Activated CD8-positive, alpha-beta memory T cell treated with anti-CD3 and anti-CD28 coated beads, Interleukin-2, amount 50 U/mL, for 24 hours (primary cell): Measurements from ENCODE around the gene AP4E1.
"Not testable (repeated sequence)": the region's sequence is repeated elsewhere in the genome, so short reads cannot be mapped to it uniquely, and the experiment has no call there.

Experiments
- DNase-seq: peaks from one replicate; pipeline ENCODE4 v3.0.0-alpha.2; 2020; ENCODE audit errors: extremely low read depth

Gene AP4E1

GRCh38 chr15:51023499-51023898 is 115.0 kb downstream of the AP4E1 start:
- DNase-seq, result no peak

- DNase-seq, result no peak
Observed at GRCh38 chr15:51024735-51025453, 116.4 kb downstream of the AP4E1 start.

GRCh38 chr15:51025454-51025846 is 117.0 kb downstream of the AP4E1 start:
- no peak for DNase-seq

- no peak for DNase-seq
Observed at GRCh38 chr15:51030649-51031316, 122.3 kb downstream of the AP4E1 start.

- DNase-seq, result not testable (repeated sequence)
Observed at GRCh38 chr15:51037474-51037873, 129.0 kb downstream of the AP4E1 start.

GRCh38 chr15:51038162-51038973 is 129.9 kb downstream of the AP4E1 start:
- DNase-seq, result no peak

- no peak for DNase-seq
Observed at GRCh38 chr15:51038974-51039319, 130.5 kb downstream of the AP4E1 start.

- DNase-seq, result no peak
Observed at GRCh38 chr15:51044037-51044727, 135.7 kb downstream of the AP4E1 start.

GRCh38 chr15:51046016-51046415 is 137.5 kb downstream of the AP4E1 start:
- no peak for DNase-seq

GRCh38 chr15:51046799-51047449 is 138.4 kb downstream of the AP4E1 start:
- DNase-seq, result no peak

GRCh38 chr15:51048308-51048707 is 139.8 kb downstream of the AP4E1 start:
- DNase-seq, result no peak

- DNase-seq, result no peak
Observed at GRCh38 chr15:51049081-51049480, 140.6 kb downstream of the AP4E1 start.

GRCh38 chr15:51051776-51052175 is 143.3 kb downstream of the AP4E1 start:
- DNase-seq, result no peak

- no peak for DNase-seq
Observed at GRCh38 chr15:51053571-51053970, 145.1 kb downstream of the AP4E1 start.

- DNase-seq, result no peak
Observed at GRCh38 chr15:51054535-51054934, 146.1 kb downstream of the AP4E1 start.
